ENCODE data around the gene EIF3B. TPM values are rescaled to one million over a fixed set of nuclear protein-coding genes. Genes with fewer than 3 reads are reported as not detected.
"Not testable (repeated sequence)": the region's sequence is repeated elsewhere in the genome, so short reads cannot be mapped to it uniquely, and the experiment has no call there.

EIF3B gene
- total RNA-seq, 1 experiment from 2014 or later = 87.0 TPM

GRCh38 chr7:2383543-2384274 is 29.1 kb downstream of the EIF3B start:
- peaks cover 8% of the 10 kb centered on the region for H3K36me3 ChIP-seq (ENCODE audit: insufficient read depth, low read length)
- H3K9ac ChIP-seq (ENCODE audit: low read length) = no peak overlapping the region
- H2AFZ ChIP-seq (ENCODE audit: low read length) = no peak overlapping the region
- H3K27me3 ChIP-seq (ENCODE audit: low read length) = no peaks in the 10 kb centered on the region
- peaks cover 16% of the 10 kb centered on the region for H4K20me1 ChIP-seq (ENCODE audit: insufficient read depth, low read depth, low read length)
- H3K27ac ChIP-seq (ENCODE audit: low read length) = no peak overlapping the region
- no peaks in the 10 kb centered on the region for H3K4me1 ChIP-seq (ENCODE audit: low read length)
- no peaks in the 10 kb centered on the region for H3K79me2 ChIP-seq (ENCODE audit: low read length)
- H3K9me3 ChIP-seq (ENCODE audit: low read length) = no peaks in the 10 kb centered on the region
- no peaks in the 10 kb centered on the region for H3K9me2 ChIP-seq (replicated peaks; ENCODE audit: insufficient read depth, low read length)
- no peak overlapping the region for H3K4me2 ChIP-seq (ENCODE audit: low read depth, low read length, poor library complexity, severe bottlenecking)
- H3K4me3 ChIP-seq (ENCODE audit: low read length) = no peak overlapping the region
- no peak for DNase-seq

- Histone ChIP-seq H3K79me2 (ENCODE audit: low read length) (no peaks in the 10 kb centered on the region), H3K27me3 (ENCODE audit: low read length) (no peaks in the 10 kb centered on the region), H2AFZ (ENCODE audit: low read length) (no peak overlapping the region), H3K4me1 (ENCODE audit: low read length) (no peaks in the 10 kb centered on the region), H3K9me3 (ENCODE audit: low read length) (no peaks in the 10 kb centered on the region), H3K27ac (ENCODE audit: low read length) (no peak overlapping the region), H3K36me3 (ENCODE audit: insufficient read depth, low read length) (peaks cover 8% of the 10 kb centered on the region), H3K4me2 (ENCODE audit: low read depth, low read length, poor library complexity, severe bottlenecking) (no peak overlapping the region), H3K9ac (ENCODE audit: low read length) (no peak overlapping the region), H4K20me1 (ENCODE audit: insufficient read depth, low read depth, low read length) (peaks cover 9% of the 10 kb centered on the region; the same call in 1 of the 2 replicates), H3K4me3 (ENCODE audit: low read length) (no peak overlapping the region), H3K9me2 (replicated peaks; ENCODE audit: insufficient read depth, low read length) (no peaks in the 10 kb centered on the region)
- no peak for DNase-seq
Observed at GRCh38 chr7:2384354-2385243, 30.0 kb downstream of the EIF3B start.

- H3K4me3 ChIP-seq (ENCODE audit: low read length); H3K4me1 ChIP-seq (ENCODE audit: low read length); DNase-seq; H4K20me1 ChIP-seq (ENCODE audit: insufficient read depth, low read depth, low read length); H3K27ac ChIP-seq (ENCODE audit: low read length); H3K36me3 ChIP-seq (ENCODE audit: insufficient read depth, low read length); H3K4me2 ChIP-seq (ENCODE audit: low read depth, low read length, poor library complexity, severe bottlenecking); H2AFZ ChIP-seq (ENCODE audit: low read length); H3K9me3 ChIP-seq (ENCODE audit: low read length); H3K27me3 ChIP-seq (ENCODE audit: low read length); H3K9ac ChIP-seq (ENCODE audit: low read length); H3K9me2 ChIP-seq (replicated peaks; ENCODE audit: insufficient read depth, low read length); H3K79me2 ChIP-seq (ENCODE audit: low read length): not testable (repeated sequence)
Observed at GRCh38 chr7:2386122-2386521, 31.5 kb downstream of the EIF3B start.

- no peak for DNase-seq
- no peaks in the 10 kb centered on the region for H3K27me3 ChIP-seq (ENCODE audit: low read length)
- H3K4me1 ChIP-seq (ENCODE audit: low read length) = no peaks in the 10 kb centered on the region
- H3K4me3 ChIP-seq (ENCODE audit: low read length) = no peak overlapping the region
- no peaks in the 10 kb centered on the region for H3K36me3 ChIP-seq (ENCODE audit: insufficient read depth, low read length)
- no peak overlapping the region for H2AFZ ChIP-seq (ENCODE audit: low read length)
- H3K9me2 ChIP-seq (replicated peaks; ENCODE audit: insufficient read depth, low read length) = no peaks in the 10 kb centered on the region
- H3K9me3 ChIP-seq (ENCODE audit: low read length) = no peaks in the 10 kb centered on the region
- no peak overlapping the region for H3K27ac ChIP-seq (ENCODE audit: low read length)
- H3K4me2 ChIP-seq (ENCODE audit: low read depth, low read length, poor library complexity, severe bottlenecking) = no peak overlapping the region
- H3K79me2 ChIP-seq (ENCODE audit: low read length) = no peaks in the 10 kb centered on the region
- no peaks in the 10 kb centered on the region for H4K20me1 ChIP-seq (ENCODE audit: insufficient read depth, low read depth, low read length)
- H3K9ac ChIP-seq (ENCODE audit: low read length) = no peak overlapping the region
Observed at GRCh38 chr7:2386964-2387669, 32.5 kb downstream of the EIF3B start.

GRCh38 chr7:2387897-2388636 is 33.4 kb downstream of the EIF3B start:
- H3K4me2 ChIP-seq (ENCODE audit: low read depth, low read length, poor library complexity, severe bottlenecking) = no peak overlapping the region
- H3K9me2 ChIP-seq (replicated peaks; ENCODE audit: insufficient read depth, low read length) = no peaks in the 10 kb centered on the region
- H3K27ac ChIP-seq (ENCODE audit: low read length) = no peak overlapping the region
- H3K4me3 ChIP-seq (ENCODE audit: low read length) = no peak overlapping the region
- no peak for DNase-seq
- H4K20me1 ChIP-seq (ENCODE audit: insufficient read depth, low read depth, low read length) = no peaks in the 10 kb centered on the region
- no peaks in the 10 kb centered on the region for H3K9me3 ChIP-seq (ENCODE audit: low read length)
- H3K79me2 ChIP-seq (ENCODE audit: low read length) = no peaks in the 10 kb centered on the region
- no peaks in the 10 kb centered on the region for H3K4me1 ChIP-seq (ENCODE audit: low read length)
- H3K9ac ChIP-seq (ENCODE audit: low read length) = no peak overlapping the region
- H2AFZ ChIP-seq (ENCODE audit: low read length) = no peak overlapping the region
- H3K27me3 ChIP-seq (ENCODE audit: low read length) = no peaks in the 10 kb centered on the region
- H3K36me3 ChIP-seq (ENCODE audit: insufficient read depth, low read length) = no peaks in the 10 kb centered on the region

GRCh38 chr7:2388637-2388954 is 34.0 kb downstream of the EIF3B start:
- H3K9me3 ChIP-seq (ENCODE audit: low read length) = no peaks in the 10 kb centered on the region
- no peaks in the 10 kb centered on the region for H4K20me1 ChIP-seq (ENCODE audit: insufficient read depth, low read depth, low read length)
- H3K27me3 ChIP-seq (ENCODE audit: low read length) = no peaks in the 10 kb centered on the region
- no peaks in the 10 kb centered on the region for H3K9me2 ChIP-seq (replicated peaks; ENCODE audit: insufficient read depth, low read length)
- H3K27ac ChIP-seq (ENCODE audit: low read length) = no peak overlapping the region
- H3K4me1 ChIP-seq (ENCODE audit: low read length) = no peaks in the 10 kb centered on the region
- no peaks in the 10 kb centered on the region for H3K36me3 ChIP-seq (ENCODE audit: insufficient read depth, low read length)
- H3K4me3 ChIP-seq (ENCODE audit: low read length) = no peak overlapping the region
- no peak overlapping the region for H3K9ac ChIP-seq (ENCODE audit: low read length)
- no peak overlapping the region for H2AFZ ChIP-seq (ENCODE audit: low read length)
- H3K79me2 ChIP-seq (ENCODE audit: low read length) = no peaks in the 10 kb centered on the region
- H3K4me2 ChIP-seq (ENCODE audit: low read depth, low read length, poor library complexity, severe bottlenecking) = no peak overlapping the region
- DNase-seq = no peak

- not testable (repeated sequence) for H3K27ac ChIP-seq (ENCODE audit: low read length); H3K4me1 ChIP-seq (ENCODE audit: low read length); H3K36me3 ChIP-seq (ENCODE audit: insufficient read depth, low read length); H4K20me1 ChIP-seq (ENCODE audit: insufficient read depth, low read depth, low read length); H2AFZ ChIP-seq (ENCODE audit: low read length); H3K9ac ChIP-seq (ENCODE audit: low read length); H3K4me3 ChIP-seq (ENCODE audit: low read length); H3K4me2 ChIP-seq (ENCODE audit: low read depth, low read length, poor library complexity, severe bottlenecking); DNase-seq; H3K27me3 ChIP-seq (ENCODE audit: low read length); H3K9me2 ChIP-seq (replicated peaks; ENCODE audit: insufficient read depth, low read length); H3K9me3 ChIP-seq (ENCODE audit: low read length); H3K79me2 ChIP-seq (ENCODE audit: low read length)
Observed at GRCh38 chr7:2390020-2390816, 35.6 kb downstream of the EIF3B start.

All from Karpas-422 (cell line).